ENCODE data around the gene SLC39A9.

SLC39A9 gene

DNA sequence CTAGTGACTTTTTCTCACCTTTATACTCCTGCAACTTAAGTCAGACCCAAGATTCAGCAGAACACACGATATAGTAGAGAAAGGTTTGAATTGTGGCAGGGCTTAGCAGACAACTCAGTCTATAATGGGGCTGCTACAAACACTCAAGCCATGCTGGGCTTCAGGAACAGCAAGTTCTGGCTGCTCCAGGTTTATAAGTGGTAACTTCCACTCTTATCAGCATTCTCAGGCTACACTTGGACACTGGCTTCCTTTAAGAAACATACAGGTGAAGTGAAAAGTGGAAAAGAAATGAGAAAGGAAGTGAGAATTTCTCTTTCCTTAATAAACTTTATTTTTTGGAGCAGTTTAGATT lies 107.7 kb downstream of the SLC39A9 start:
- TF ChIP-seq ESRRG (CRISPR knock-in tag; IDR thresholded peaks at IDR 0.05) (no peak), ZC3H10 (CRISPR knock-in tag; IDR thresholded peaks at IDR 0.05) (no peak), RARB (CRISPR knock-in tag; IDR thresholded peaks at IDR 0.05) (no peak), TCF4 (CRISPR knock-in tag; IDR thresholded peaks at IDR 0.05; ENCODE audit: borderline replicate concordance) (no peak), OSR1 (CRISPR knock-in tag; IDR thresholded peaks at IDR 0.05) (no peak)
- no peak for ATAC-seq

Measured in SK-N-SH treated with all-trans-retinoic acid at 6 μM for 48 hours (cell line).